Right atrium auricular region (tissue), 2 donors: ENCODE measurements around the gene TAS2R3. TPM values are rescaled to one million over a fixed set of nuclear protein-coding genes. Genes with fewer than 3 reads are reported as not detected.

Experiments
- DNase-seq: peaks from one replicate; pipeline ENCODE4 v3.0.0-alpha.2; 2019; ENCODE audit warnings: low spot score
- H3K27ac ChIP-seq, 2 donors: fragments of 200-600 bp; sonication (generic); 1 replicate in 1 of 2; 2 replicates in 1 of 2; pipeline ENCODE4 v1.5.1; 2016 to 2019
- H3K27me3 ChIP-seq, 2 donors: fragments of 200-600 bp; sonication (generic); one replicate each; pipeline versions ENCODE4 v1.5.1 to v1.6.0; 2017 to 2019
- H3K36me3 ChIP-seq: fragments of 200-600 bp; sonication (generic); one replicate; pipeline ENCODE4 v1.5.1; 2016
- H3K4me1 ChIP-seq, 2 donors: fragments of 200-600 bp; sonication (generic); one replicate each; pipeline versions ENCODE4 v1.5.1 to v1.6.0; 2017 to 2019
- H3K4me3 ChIP-seq, 2 donors: fragments of 200-600 bp; sonication (generic); 1 replicate in 1 of 2; 2 replicates in 1 of 2; pipeline ENCODE4 v1.5.1; 2017 to 2019; ENCODE audit warnings: mild to moderate bottlenecking in 1 of 2, moderate library complexity in 1 of 2
- H3K9me3 ChIP-seq, 2 donors: fragments of 200-600 bp; sonication (generic); one replicate each; pipeline ENCODE4 v1.5.1; 2019
- total RNA-seq, 2 donors: library from RNA; depleted of rRNA; stranded (reverse); fragments of >200 nt; gene quantifications; one replicate each; pipeline ENCODE4 v1.1.0, GENCODE V29; 2016
- TF ChIP-seq, protein P1 (sequence below), 2 donors: fragments of 200-600 bp; sonication (generic); IDR thresholded peaks; one replicate each; pipeline ENCODE4 v1.5.1; 2019; ENCODE audit warnings: antibody characterized with exemption in 2 of 2

Gene TAS2R3
- total RNA-seq, 2 donors from 2014 or later = not detected

GRCh38 chr7:141722529-141722928 is 41.4 kb upstream of the TAS2R3 start:
- H3K9me3 ChIP-seq = no peaks in the 10 kb centered on the region
- TF ChIP-seq, protein P1, sequence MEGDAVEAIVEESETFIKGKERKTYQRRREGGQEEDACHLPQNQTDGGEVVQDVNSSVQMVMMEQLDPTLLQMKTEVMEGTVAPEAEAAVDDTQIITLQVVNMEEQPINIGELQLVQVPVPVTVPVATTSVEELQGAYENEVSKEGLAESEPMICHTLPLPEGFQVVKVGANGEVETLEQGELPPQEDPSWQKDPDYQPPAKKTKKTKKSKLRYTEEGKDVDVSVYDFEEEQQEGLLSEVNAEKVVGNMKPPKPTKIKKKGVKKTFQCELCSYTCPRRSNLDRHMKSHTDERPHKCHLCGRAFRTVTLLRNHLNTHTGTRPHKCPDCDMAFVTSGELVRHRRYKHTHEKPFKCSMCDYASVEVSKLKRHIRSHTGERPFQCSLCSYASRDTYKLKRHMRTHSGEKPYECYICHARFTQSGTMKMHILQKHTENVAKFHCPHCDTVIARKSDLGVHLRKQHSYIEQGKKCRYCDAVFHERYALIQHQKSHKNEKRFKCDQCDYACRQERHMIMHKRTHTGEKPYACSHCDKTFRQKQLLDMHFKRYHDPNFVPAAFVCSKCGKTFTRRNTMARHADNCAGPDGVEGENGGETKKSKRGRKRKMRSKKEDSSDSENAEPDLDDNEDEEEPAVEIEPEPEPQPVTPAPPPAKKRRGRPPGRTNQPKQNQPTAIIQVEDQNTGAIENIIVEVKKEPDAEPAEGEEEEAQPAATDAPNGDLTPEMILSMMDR (IDR thresholded peaks at IDR 0.05) = no peak
- H3K27me3 ChIP-seq = no peaks in the 10 kb centered on the region
- H3K4me3 ChIP-seq = no peak overlapping the region
- DNase-seq = no peak
- H3K36me3 ChIP-seq = no peaks in the 10 kb centered on the region
- no peaks in the 10 kb centered on the region for H3K4me1 ChIP-seq
- H3K27ac ChIP-seq = no peak overlapping the region

- no peak for DNase-seq
- TF ChIP-seq, protein P1 (IDR thresholded peaks at IDR 0.05) = no peak
- Histone ChIP-seq H3K36me3 (no peaks in the 10 kb centered on the region), H3K4me1 (no peaks in the 10 kb centered on the region), H3K4me3 (no peak overlapping the region), H3K9me3 (no peaks in the 10 kb centered on the region), H3K27ac (no peak overlapping the region), H3K27me3 (no peaks in the 10 kb centered on the region)
Measured at GRCh38 chr7:141729020-141729419, 34.9 kb upstream of the TAS2R3 start.

- Histone ChIP-seq H3K36me3 (no peaks in the 10 kb centered on the region), H3K4me3 (no peak overlapping the region), H3K9me3 (no peaks in the 10 kb centered on the region), H3K4me1 (no peaks in the 10 kb centered on the region), H3K27ac (no peak overlapping the region), H3K27me3 (no peaks in the 10 kb centered on the region)
- TF ChIP-seq, protein P1 (IDR thresholded peaks at IDR 0.05) = peak in 1 of 2 donors; percentile 36
- DNase-seq = no peak
Measured at GRCh38 chr7:141731476-141732149, 32.3 kb upstream of the TAS2R3 start.

DNA sequence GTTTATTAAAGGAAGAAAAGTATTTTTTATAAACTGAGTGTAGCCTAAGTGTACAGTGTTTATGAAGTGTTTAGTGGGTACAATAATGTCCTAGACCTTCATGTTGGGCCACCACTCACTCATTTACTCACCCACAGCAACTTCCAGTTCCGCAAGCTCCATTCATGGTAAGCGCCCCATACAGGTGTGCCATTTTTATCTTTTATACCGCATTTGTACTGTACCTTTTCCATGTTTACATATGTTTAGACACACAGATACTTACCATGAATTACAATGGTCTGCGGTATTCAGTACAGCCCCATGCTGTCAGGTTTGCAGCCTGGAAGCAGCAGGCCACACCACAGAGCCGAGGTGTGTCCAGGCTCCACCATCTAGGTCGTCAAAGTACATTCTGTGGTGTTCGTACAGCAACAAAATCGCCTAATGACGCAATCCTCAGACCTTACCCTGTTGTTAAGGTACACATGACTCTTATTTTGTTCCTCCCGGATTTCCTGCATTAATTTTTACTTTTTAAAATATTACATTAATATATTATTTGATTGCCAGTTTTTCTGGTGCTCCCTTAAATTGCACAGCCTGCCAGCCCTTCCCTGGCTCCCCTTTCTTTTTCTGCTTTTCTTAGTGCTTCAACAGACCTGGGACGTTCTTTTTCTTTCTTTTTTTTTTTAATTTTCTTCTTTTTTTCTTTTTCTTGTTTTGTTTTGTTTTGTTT is 26.6 kb upstream of the TAS2R3 start:
- H3K27me3 ChIP-seq = no peaks in the 10 kb centered on the region

GRCh38 chr7:141737836-141738591 is 25.9 kb upstream of the TAS2R3 start, which contains the start of gene SSBP1:
Gene SSBP1 (plus strand): TSS chr7:141738358. CDS start chr7:141739167, 809 bp downstream.
- Histone ChIP-seq H3K4me1 (peaks cover 0 to 27% of the 10 kb centered on the region in 2 donors), H3K9me3 (no peaks in the 10 kb centered on the region), H3K27ac (peak within 1 kb of the TSS; percentile 77 to 87), H3K36me3 (peaks cover 15% of the 10 kb centered on the region), H3K27me3 (no peaks in the 10 kb centered on the region), H3K4me3 (peak within 1 kb of the TSS; percentile 73 to 77)
- DNase-seq = peak; percentile 94
- TF ChIP-seq, protein P1 (IDR thresholded peaks at IDR 0.05) = peak; percentile 67 to 79

More for the DNA sequence above, 26.6 kb upstream of the TAS2R3 start:
- peaks cover 8% of the 10 kb centered on the region for H3K36me3 ChIP-seq
- no peak for DNase-seq
- no peaks in the 10 kb centered on the region for H3K9me3 ChIP-seq
- peak overlapping the region; percentile 73 to 77 for H3K4me3 ChIP-seq
- TF ChIP-seq, protein P1 (IDR thresholded peaks at IDR 0.05) = no peak
- H3K4me1 ChIP-seq = peaks cover 0 to 27% of the 10 kb centered on the region in 2 donors
- peak overlapping the region; percentile 77 to 87 for H3K27ac ChIP-seq
